ENCODE data around the gene RAF1. TPM values are rescaled to one million over a fixed set of nuclear protein-coding genes. Genes with fewer than 3 reads are reported as not detected.

The RAF1 gene
- total RNA-seq, 1 donor: 78.0 TPM

DNA sequence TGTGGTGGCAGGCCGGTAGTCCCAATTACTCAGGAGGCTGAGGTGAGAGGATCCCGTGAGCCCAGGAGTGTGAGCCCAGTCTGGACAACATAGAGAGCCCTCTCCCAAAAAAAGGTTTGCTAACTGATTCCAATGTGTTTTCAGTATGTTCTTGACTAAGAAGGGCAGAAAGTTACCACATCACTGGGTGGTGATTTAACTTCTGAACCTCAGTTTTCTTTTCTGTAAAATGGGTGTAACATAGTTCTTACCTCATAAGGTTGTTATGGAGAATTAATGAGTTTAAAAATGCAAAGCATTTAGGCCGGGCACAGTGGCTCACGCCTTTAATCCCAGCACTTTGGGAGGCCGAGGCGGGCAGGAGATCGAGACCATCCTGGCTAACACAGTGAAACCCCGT is 28.5 kb upstream of the RAF1 start:
- no peak for DNase-seq (ENCODE audit: low read depth)
- TF ChIP-seq, protein P1, sequence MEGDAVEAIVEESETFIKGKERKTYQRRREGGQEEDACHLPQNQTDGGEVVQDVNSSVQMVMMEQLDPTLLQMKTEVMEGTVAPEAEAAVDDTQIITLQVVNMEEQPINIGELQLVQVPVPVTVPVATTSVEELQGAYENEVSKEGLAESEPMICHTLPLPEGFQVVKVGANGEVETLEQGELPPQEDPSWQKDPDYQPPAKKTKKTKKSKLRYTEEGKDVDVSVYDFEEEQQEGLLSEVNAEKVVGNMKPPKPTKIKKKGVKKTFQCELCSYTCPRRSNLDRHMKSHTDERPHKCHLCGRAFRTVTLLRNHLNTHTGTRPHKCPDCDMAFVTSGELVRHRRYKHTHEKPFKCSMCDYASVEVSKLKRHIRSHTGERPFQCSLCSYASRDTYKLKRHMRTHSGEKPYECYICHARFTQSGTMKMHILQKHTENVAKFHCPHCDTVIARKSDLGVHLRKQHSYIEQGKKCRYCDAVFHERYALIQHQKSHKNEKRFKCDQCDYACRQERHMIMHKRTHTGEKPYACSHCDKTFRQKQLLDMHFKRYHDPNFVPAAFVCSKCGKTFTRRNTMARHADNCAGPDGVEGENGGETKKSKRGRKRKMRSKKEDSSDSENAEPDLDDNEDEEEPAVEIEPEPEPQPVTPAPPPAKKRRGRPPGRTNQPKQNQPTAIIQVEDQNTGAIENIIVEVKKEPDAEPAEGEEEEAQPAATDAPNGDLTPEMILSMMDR (IDR thresholded peaks at IDR 0.05; ENCODE audit: insufficient read depth, low read length): no peak
- H3K4me3 ChIP-seq (ENCODE audit: low read depth, low read length): no peak overlapping the region

DNA sequence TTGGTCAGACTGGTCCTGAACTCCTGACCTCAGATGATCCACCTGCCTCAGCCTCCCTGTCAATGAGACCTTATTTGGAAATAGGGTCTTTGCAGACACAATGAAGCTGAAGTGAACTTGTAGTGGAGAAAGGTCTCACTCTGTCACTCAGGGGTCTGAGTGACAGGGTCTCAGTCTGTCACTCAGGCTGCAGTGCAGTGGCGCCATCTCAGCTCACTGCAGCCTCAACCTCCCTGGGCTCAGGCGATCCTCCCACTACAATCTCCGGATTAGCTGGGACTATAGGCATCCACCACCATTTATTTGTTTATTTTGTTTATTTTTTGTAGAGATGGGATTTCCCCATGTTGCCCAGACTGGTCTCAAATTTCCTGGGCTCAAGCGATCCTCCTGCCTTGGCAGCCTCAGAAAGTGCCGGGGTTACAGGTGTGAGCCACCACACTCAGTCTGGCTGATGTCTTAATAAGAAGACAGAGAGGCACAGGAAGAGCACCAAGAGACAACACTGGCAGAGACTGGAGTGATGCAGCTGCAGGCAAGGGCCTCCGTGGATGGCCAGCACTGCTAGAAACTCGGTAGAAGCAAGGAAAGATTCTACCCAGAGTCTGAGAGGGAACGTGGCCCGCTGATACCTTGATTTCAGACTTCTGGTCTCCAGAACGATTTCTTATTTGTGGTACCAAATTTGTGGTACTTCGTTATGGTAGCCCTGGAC is 26.2 kb upstream of the RAF1 start:
- DNase-seq (ENCODE audit: low read depth): no peak
- H3K4me3 ChIP-seq (ENCODE audit: low read depth, low read length): no peak overlapping the region
- TF ChIP-seq, protein P1 (IDR thresholded peaks at IDR 0.05; ENCODE audit: insufficient read depth, low read length): no peak

DNA sequence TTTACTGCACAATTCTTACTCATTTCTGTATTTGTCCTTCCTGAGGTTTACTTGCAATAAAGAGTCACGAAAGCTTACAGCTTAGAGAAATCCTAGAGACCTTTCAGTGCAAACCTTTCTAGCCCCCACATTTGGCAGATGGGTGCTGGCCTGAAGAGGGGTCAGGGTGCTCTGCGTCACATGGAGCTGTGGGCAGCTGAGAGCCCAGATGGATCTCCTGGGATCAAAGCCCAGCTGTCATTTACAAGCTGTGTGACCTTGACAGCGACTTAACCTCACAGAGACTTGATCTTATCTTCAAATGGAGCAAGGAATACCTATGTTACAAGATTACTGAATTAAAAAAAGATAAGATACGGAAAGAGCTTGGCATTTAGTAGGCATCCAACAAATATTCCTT is 24.0 kb upstream of the RAF1 start:
- DNase-seq (ENCODE audit: low read depth): no peak
- H3K4me3 ChIP-seq (ENCODE audit: low read depth, low read length): no peak overlapping the region
- TF ChIP-seq, protein P1 (IDR thresholded peaks at IDR 0.05; ENCODE audit: insufficient read depth, low read length): no peak

DNA sequence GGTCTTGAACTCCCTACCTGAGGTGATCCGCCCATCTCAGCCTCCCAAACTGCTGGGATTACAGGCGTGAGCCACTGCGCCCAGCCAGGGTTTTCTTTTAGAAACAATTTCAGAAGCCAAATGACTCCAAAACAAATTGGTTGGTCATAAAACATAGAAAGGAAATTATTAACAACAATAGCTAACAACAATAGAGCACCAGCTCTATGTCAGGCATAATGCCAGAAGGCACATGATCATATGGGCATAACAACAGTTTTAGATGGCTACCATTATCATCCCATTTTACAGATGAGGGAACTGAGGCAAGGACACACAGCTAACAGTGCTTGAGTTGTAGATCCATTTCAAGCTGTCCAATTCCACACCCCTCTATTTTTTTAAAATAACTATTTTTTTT is 22.2 kb upstream of the RAF1 start:
- TF ChIP-seq, protein P1 (IDR thresholded peaks at IDR 0.05; ENCODE audit: insufficient read depth, low read length): no peak
- DNase-seq (ENCODE audit: low read depth): no peak
- H3K4me3 ChIP-seq (ENCODE audit: low read depth, low read length): no peak overlapping the region

DNA sequence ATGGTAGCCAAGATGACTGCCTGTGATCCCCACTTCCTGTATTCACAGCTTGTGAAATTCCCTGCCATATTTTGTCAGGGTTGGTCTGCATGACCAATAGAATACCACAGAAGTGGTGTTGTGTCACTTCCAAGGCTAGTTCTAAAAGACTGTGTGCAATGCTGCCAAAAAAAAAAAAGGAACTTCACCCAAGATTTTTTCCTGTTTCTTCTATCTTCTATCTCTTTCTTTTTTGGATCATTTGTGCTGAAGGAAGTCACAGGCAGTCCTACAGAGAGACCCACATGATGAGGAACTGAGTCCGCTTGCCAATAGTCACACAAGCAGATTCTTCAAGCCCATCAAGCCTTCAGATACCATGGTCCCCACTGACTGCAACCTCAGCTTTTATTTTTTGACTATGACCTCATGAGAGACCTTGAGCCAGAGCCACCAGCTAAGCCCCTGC is 18.1 kb upstream of the RAF1 start:
- H3K4me3 ChIP-seq (ENCODE audit: low read depth, low read length): no peak overlapping the region
- peak; percentile 80 for DNase-seq (ENCODE audit: low read depth)
- TF ChIP-seq, protein P1 (IDR thresholded peaks at IDR 0.05; ENCODE audit: insufficient read depth, low read length): no peak

DNA sequence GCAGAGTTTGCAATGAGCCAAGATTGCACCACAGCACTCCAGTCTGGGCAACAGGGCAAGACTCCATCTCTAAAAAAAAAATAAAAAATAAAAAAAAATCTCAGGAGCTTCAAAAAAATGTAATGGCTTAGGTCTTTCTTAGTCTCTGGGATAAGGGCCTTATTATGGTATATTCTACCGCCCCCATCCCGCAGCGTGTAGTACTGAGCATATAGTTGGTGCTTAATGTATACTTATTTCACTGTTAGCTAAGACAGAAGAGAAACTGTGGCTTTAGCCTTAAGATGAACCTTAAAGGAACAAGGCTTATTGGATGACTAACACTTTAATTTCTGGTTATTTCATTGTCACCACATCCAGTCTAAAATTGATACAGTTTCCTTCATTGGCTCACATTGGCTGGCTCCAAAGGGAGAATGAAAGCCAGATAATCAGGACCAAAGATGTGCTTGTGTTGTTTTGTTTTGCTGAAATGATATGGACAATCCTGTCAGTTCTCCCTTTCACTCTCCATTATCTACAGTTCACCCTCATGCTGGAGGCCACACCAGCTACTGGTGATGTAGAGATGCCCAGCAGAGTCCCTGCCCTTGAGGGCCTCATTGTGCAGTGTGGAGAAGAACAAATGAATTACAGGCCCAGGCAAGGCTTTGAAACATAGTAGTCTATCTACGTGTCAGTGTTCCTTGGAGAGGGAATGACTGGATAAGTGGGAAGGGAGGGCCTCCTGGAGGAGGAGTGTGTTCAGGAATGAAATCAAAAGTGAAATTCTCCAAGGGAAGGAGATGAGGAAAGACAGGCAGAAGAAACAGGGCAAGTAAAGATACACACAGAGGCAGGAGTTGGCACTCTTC is 17.4 kb upstream of the RAF1 start:
- TF ChIP-seq, protein P1 (IDR thresholded peaks at IDR 0.05; ENCODE audit: insufficient read depth, low read length): no peak
- no peak overlapping the region for H3K4me3 ChIP-seq (ENCODE audit: low read depth, low read length)
- no peak for DNase-seq (ENCODE audit: low read depth)

Measured in fibroblast of the aortic adventitia (primary cell).